HG03045 (cell line): Measurements from ENCODE around the gene EFNA2.

ENCODE experiments used
- ATAC-seq: cut with Tn5 transposase; IDR thresholded peaks from one replicate; pipeline ENCODE4 v1.9.1; 2021; ENCODE audit warnings: mild to moderate bottlenecking, moderate library complexity; ENCODE audit not compliant: unreplicated experiment

Gene EFNA2

DNA sequence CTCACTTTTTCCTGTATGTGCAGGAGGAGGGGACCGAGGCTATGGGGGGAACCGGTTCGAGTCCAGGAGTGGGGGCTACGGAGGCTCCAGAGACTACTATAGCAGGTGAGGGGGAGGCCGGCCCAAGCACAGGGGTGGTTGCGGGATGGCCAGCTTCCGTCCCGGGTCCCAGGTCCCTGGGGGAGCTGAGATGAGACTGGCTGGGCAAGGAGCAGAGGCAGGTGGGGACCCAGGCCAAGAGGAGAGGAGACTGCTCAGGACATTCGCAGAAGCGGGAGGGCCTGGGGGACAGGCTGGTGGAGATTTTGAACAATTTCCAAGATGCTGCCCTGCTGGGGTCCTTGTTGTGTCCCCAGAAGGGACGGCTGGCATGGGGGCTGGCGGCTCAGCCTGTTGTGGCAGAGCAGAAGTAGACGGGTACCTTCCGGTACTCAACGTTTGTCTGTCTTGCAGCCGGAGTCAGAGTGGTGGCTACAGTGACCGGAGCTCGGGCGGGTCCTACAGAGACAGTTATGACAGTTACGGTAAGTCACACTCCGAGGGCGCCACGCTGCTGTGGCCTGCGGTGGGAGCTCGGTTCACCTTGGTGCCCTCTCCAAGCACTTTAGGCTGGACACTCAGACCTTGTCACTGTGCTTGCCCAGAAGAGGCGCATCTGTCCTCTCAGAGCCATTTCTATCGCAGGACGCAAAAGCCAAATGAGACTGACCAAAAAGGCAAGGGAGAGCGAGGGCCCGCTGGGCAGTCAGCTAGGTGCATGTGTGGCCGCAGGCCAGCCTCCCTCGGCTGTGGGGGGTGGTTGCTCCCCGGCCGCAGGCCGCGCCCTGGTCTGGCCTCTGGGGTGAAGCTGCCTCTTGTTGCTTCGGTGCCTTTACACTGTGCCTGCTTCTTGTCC lies 13.9 kb upstream of the EFNA2 start:
- no peak for ATAC-seq

DNA sequence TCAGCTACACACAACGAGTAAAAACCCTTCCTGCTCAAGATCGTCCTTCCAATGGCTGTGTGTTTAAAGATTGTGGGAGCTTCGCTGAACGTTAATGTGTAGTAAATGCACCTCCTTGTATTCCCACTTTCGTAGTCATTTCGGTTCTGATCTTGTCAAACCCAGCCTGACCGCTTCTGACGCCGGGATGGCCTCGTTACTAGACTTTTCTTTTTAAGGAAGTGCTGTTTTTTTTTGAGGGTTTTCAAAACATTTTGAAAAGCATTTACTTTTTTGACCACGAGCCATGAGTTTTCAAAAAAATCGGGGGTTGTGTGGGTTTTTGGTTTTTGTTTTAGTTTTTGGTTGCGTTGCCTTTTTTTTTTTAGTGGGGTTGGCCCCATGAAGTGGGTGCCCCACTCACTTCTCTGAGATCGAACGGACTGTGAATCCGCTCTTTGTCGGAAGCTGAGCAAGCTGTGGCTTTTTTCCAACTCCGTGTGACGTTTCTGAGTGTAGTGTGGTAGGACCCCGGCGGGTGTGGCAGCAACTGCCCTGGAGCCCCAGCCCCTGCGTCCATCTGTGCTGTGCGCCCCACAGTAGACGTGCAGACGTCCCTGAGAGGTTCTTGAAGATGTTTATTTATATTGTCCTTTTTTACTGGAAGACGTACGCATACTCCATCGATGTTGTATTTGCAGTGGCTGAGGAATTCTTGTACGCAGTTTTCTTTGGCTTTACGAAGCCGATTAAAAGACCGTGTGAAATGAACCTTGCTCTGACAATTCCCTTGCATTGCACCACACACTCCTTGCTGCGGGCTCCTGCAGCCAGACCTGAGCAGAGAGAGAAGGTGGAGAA lies 13.0 kb upstream of the EFNA2 start:
- no peak for ATAC-seq

DNA sequence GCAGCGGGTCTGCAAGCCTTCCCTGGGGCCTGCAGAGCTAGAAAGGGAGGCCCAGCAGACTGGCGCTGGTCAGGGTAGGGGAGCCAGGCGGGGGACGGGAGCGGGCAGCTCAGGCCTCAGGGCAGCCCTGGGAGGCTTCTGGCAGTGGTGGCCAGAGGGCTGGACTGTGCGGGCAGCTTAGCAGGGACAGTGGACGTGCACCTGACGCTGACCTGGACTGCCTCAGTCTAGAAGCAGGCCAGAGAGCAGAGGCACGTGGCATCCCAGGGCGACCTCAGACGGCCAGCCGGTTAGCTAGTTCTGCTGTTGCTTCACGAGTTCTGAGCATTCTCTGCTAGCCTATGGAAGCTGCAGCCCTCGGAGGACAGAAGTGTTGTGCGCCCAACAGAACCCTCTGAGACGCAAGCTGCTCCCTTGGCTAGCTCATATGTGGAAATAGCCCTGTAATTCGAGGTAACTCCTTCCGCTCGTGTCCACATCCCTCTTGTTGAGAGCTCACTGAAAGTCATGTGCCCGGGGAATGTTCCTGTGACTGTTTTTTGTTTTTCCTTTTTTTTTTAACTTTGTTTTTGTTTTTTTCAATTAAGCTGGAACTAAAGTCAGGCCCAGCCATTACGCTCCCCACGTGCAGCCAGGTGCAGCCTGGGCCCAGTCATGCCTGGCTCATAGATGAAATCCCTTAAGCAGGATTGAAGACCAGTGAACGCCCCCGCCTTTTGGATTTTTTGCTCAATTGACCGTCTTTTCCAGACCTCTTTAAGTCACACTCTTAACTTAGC lies 12.2 kb upstream of the EFNA2 start:
- no peak for ATAC-seq

DNA sequence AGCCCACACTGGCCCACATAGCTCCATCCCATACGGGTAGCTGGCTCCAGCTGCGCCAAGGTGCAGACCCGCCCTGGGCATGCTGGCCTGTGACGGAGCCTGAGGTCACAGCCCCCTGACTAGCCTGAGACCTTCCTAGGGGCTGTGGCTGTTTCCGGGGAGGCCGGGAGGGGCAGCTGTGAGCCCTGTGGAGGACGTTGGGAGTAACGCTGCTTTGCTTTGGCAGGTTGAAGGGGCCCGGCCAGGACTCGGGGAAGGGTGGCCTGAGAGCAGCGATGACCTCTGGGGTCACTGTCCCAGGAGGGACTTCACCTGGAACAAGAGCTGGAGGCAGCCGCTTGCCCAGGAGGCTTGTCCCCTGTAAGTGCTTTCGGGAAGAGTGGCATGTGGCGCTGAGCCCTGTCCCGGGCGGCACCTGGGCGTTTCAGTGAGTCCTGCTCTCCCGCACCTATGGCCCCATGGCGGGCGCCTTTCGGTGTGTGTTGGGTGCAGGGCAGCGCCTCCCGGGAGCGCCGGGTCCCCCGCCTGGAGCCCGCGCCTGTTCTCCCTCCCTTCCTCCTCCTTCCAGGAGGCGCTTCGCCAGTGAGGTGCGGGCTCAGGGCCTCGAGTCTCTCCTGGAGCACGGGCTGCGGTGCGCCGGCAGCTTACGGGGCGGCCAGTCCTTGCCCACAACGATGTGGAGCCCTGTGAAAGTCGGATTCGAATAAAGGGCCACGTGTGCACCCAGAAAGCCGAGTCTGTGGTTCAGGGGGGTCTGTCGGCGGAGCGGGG lies 11.4 kb upstream of the EFNA2 start:
- ATAC-seq, result no peak

DNA sequence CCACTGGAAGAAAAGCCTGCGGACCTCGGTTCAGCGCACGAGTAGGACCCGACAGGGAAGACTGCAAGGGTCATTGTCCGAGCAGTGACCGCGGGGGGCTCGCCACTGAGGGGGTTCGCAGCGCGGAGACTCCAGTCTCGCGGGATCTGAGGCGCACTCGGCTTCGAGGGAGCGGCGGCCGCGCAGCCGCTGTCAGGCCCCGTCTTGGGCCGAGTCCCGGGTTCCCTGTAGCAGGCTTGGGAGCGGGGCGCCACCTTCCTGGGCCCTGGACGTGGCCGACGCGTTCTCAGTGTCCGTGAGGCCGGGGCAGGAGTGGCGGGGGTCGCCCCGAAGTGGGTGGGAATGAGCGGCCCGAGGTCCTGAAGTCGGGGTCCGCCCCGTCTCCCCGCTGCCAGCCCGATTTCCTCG lies 10.8 kb upstream of the EFNA2 start:
- peak; percentile 8 for ATAC-seq

DNA sequence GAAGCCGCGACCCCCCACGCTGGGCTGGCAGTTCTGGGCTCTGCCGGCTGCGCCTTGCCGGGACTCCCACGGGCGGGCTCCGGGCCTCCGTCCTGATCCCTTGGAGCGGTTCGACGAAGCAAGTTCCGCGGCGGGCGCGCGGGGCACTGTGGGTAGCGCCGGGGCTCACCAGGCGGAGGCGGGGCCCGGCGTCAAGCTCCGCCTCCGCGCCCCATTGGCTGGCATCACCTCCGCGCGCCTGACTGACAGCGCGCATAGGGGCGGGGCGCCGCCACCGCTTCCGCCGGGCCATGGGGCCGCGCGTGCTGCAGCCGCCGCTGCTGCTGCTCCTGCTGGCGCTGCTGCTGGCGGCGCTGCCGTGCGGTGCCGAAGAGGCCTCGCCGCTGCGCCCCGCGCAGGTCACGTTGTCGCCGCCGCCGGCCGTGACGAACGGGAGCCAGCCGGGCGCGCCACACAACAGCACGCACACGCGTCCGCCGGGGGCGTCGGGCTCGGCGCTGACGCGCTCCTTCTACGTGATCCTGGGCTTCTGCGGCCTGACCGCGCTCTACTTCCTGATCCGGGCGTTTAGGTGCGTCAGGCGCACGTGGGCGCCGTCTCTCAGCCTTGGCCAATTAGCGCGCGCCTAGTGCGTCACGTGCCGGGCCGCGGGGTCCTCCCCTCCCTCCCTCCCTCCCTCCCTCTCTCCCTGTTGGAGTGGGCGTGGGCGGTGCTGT lies 10.3 kb upstream of the EFNA2 start, which contains the start of gene FAM174C:
Gene FAM174C, plus strand, starts transcription at position 271 of the 716 bp plus-strand sequence. Its CDS starts 20 bp downstream, at position 291.
- ATAC-seq, result peak; percentile 68

DNA sequence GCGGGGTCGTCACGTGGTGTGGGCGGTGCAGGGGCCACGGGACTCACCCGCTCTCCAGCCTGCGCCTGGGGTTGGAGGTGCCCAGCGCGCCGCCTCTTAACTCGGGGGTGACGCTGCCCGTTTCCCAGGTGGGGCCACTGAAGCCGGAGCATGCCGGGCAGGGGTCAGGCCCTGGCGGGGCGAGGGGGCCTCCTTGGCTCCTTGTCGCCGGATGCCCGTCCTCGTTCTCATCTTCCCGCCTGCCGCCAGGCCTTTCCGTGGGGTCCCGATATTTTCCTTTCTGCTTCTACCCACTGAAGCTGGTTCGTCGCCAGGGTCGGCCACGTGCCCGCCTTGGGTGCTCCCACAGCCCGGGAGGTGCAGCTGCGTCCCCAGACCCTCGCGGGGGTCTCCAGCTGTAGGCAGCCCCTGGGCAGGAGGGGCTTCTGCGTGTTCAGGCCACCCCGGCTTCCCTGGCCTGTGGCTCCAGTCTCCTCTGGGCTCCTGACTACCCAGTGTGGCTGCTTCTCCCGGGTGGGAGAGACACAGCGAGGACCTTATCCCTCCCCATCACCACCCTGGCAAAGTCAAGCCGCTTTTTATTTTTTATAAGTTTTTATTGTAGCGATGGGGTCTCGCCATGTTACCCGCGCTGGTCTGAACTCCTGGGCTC lies 9.6 kb upstream of the EFNA2 start:
- ATAC-seq, result no peak

DNA sequence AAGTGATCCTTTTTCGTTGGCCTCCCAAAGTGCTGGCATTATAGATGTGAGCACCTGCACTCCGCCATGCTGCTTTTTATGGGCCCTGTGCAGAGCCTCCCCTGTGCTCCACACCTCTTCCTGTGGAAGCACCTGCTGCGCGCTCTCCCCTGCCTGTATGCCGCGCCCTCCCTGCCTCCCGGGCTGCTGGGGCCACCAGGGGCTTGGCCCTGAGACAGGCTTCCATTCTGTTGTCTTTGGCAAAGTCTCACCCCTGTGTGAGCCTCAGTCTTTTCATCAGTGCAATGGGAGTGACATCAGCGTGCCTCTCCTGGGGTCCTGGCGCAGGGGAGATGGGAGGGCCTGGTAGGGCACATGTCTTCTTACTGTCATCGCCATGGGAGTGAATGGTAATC lies 9.0 kb upstream of the EFNA2 start:
- ATAC-seq, result no peak

DNA sequence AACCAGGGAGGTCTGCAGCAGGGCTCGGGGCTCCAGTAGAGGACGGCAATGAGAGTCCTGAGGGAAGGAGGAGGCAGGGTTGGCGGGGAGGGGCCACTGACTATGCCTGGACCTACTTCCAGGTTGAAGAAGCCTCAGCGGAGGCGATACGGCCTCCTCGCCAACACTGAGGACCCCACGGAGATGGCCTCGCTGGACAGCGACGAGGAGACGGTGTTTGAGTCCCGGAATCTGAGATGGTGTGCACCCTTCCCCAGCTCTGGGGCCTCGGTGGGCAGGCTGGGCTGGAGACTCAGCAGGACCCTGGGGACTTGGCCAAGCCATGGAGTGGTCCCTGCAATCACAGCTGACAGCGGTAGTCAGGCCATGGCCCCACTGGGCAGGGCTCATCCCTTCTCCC lies 8.6 kb upstream of the EFNA2 start:
- ATAC-seq, result no peak

DNA sequence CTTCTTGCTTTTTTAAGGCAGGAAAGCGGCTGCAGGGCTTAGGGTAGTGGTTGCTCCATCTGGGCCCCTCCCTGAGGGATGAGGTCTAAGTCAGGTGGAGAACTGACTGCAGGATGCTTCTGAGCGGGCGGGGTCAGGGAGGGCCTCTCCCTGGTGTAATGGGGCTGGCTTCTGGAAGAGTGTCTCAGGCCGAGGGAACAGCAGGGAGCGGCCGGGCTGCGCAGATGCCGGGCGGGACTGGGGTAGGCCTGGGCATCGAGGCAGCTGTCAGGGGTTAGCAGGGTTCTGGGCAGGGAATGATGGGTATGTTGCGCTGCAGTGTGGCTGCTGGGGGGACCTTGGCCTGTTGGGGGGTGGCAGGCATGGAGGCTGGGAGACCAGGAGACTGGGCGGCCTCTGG lies 7.6 kb upstream of the EFNA2 start:
- ATAC-seq, result no peak

DNA sequence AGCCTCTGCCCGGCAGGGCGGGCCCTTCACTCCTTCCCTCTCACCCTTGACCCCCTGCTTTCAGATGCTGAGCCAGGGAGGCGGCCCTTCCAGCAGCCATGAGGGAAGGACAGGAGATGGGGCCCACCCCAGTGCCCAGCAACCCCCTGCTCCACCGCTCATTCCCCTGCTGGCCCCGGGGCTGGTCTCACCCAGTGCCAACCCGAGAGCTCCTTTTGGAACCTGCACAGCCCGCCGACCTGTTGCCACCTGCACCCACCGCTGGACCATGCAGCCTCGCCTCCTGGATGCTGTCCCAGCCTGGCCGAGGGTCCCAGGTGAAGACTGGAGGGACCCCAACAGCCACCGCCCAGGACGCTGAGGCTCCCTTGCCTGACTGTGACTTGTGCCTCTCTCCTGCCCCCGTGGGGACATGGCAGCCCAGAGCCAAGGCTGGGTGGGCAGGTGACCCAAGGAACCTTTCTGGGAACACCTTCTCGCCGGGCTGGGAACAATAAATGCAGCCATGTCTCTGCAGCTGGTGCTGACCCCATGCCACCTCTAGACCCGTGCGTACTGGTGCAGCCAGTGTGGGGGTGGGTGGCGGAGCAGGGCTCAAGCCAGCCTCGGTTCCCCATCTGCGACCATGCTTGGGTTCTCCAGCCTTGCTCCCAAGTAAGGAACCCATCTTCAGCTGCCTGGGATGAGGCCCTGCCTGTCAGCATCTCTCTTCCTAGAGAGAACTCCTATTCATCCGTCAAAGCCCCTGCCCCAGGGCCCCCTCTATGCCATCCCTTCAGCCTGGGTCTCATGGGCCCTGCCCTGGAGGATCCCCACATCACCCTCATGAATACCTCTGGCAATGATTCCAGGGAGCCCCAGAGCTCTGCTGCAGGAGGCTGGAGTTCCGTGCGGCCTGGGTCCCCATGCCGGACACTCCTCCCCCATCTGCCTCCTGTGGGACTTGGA lies 6.7 kb upstream of the EFNA2 start:
- no peak for ATAC-seq

DNA sequence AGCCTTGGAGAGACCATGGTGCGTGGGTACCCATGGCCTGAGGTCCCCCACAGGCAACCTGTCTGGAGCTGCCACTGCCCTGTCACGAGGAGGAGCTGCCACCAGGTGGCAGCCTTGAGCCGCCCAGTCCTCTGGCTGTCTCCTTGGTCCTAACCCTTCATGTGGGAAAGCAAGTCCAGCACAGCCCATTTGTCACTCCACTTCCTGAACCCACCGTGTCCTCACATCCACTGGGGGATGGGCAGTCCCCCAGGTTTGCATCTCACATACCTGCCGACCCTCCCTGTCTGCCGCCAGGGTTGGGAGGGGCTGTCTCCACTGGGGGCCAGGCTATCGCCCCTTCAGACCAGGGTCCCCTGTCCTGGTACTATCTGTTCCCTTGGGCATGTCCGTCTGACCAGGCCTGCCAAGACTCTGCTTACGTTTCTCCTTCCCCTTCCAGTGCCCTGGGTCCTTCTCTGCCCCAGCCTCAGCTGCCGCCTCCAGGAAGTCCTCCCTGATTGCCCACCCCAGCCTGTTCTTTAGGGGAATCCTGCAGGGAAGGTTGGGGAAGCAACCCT lies 5.8 kb upstream of the EFNA2 start:
- no peak for ATAC-seq

DNA sequence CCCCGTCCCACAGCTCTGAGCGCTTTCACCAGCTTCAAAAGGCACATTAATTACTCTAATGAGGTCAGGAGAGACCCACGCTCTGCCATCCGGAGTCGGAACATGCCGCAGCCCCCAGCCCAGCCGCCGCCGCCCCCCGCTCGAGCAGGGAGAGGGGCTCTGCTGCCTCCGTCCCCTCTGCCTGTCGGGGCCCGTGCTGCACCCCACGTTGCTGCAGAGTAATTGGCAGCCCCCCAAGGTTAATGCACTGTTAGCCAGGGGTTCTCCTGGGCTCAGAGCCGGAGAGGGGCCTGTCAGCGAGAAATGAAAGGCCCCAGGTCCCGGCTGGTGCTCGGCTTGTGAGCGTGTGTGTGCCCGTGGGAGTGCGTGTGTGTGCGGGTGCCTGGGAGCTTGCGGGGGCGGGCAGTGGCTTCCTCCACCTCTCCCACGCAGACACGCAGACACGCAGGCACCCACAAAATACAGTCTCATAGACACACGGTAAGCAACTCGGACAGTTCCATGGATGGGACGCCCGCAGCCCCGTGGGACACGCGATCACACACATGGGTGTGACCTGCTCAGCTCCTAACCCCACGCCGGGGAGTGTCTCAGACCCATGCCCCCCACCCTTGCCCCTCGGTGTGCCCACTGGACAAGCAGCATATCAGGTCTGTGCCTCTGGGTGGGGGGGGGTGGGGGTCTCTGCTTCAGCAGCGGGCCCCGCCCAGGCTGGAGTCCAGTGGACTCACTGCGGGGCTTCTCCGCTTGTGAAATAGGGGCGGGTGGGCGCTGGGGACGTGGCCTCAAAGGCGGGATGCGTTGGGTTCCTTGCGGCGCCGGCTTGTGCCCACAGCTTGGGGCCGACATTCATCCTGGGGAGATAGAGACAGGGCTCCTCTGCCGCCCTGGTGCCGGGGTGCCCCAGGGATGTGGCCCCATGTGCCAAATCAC lies 4.8 kb upstream of the EFNA2 start:
- no peak for ATAC-seq

DNA sequence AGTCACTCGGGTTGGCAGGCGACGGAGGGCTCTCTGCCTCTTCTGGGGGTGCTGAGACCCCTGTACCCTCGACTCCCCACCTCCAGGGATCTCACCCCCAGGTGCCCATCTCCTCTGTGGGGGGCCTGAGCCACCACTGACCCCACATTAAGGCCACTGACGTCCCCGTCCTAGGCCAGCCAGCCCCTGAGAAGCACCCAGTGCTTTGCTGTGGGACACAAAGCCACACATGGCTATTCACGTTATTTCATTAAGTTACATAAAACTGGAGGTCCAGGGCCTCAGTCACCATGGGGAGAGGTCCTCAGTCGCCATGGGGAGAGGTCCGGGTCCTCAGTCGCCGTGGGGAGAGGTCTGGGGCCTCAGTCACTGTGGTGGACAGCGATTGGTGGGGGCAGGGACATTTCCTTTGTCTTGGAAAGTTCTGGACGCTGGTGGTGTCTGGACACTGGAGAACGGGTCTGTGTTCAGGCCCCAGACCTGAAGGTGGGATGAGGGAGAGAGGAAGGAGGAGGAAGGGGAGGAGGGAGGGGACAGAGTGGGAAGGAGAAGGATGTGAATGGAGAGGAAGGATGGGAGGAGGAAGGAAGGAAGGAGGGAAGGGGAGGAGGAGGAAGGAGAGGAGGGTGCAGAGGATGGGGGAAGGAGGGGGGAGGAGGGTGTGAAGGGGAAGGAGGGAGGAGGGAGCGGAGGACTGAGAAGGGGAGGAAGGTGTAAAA lies 3.9 kb upstream of the EFNA2 start:
- no peak for ATAC-seq

DNA sequence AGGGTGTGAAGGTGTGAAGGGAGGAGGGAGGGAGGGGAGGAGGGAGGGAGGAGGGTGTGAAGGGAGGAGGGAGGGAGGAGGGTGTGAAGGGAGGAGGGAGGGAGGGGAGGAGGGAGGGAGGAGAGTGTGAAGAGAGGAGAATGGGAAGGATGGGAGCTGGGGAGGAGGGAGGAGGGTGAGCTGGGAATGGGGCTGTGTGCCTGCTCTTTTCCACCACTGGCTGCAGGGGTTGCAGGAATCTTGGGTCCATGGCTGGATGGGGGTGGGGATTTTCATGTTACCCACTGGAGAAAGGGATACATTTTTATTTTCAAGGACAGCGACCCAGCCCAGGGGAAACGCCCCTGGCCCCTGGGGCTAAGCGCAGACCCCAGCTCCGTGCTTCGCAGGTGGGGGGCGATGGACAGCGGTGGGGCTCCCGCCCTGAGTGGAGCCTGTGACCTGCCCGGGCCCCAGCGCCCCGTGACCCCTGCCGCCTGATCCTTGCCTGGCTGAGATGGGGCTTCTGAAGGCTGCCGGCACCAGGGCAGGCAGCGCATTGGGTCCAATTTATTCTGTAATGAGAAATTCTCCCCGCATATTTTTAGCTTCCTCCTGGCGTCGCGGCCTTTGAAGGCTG lies 3.0 kb upstream of the EFNA2 start:
- ATAC-seq, result no peak
